Ishikawa (cell line): ENCODE results near the gene TMEM208.

Experiments used
- CEBPB ChIP-seq: IDR thresholded peaks from 2 replicates; pipeline ENCODE4 v1.6.1; 2012
- CREB1 ChIP-seq: IDR thresholded peaks from 2 replicates; pipeline ENCODE4 v1.6.1; 2012; ENCODE audit warnings: low read depth
- EGR1 ChIP-seq: IDR thresholded peaks from 2 replicates; pipeline ENCODE4 v1.6.1; 2012
- EP300 ChIP-seq: IDR thresholded peaks from 2 replicates; pipeline ENCODE4 v1.6.1; 2012; ENCODE audit warnings: borderline replicate concordance
- FOXM1 ChIP-seq: IDR thresholded peaks from 2 replicates; pipeline ENCODE4 v1.6.1; 2012; ENCODE audit warnings: low read depth, borderline replicate concordance
- NFIC ChIP-seq: IDR thresholded peaks from 2 replicates; pipeline ENCODE4 v1.6.1; 2012
- RAD21 ChIP-seq: IDR thresholded peaks from 2 replicates; pipeline ENCODE4 v1.6.1; 2012; ENCODE audit warnings: low read depth
- TAF1 ChIP-seq: IDR thresholded peaks from 2 replicates; pipeline ENCODE4 v1.6.1; 2012; ENCODE audit warnings: low read depth, mild to moderate bottlenecking
- TCF12 ChIP-seq: IDR thresholded peaks from 2 replicates; pipeline ENCODE4 v1.6.1; 2012; ENCODE audit warnings: low read depth
- TEAD4 ChIP-seq: IDR thresholded peaks from 2 replicates; pipeline ENCODE4 v1.6.1; 2012
- YY1 ChIP-seq: IDR thresholded peaks from 2 replicates; pipeline ENCODE4 v1.6.1; 2012; ENCODE audit warnings: low read depth
- ZBTB7A ChIP-seq: IDR thresholded peaks from 2 replicates; pipeline ENCODE4 v1.6.1; 2012; ENCODE audit warnings: low read depth
- TF ChIP-seq, protein P1 (sequence below): IDR thresholded peaks from 2 replicates; pipeline ENCODE4 v1.6.1; 2012; ENCODE audit warnings: low read depth, mild to moderate bottlenecking
- TF ChIP-seq, protein P2 (sequence below): IDR thresholded peaks from 2 replicates; pipeline ENCODE4 v1.6.1; 2012
- TF ChIP-seq, protein P3 (sequence below): IDR thresholded peaks from 2 replicates; pipeline ENCODE4 v1.6.1; 2012

Gene TMEM208

DNA sequence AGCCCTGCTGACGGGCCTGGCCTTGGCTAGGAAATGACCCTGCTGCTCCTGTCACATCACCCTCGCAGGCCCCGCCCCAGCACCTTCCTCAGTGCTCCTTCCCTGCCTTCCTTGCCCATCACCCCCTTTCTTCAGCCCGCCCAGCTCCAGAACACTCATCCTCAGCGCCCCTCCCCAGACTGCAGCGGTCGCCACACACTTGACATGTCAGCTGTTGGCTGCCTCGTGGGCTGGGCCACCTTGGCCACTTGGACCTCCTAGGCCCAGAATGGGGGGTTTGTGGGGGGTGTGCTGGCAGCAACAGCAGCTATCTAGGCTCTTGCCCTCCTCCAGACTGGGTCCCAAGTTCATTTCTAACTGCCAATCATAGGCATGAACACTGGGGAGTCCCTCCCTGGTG is 17.4 kb upstream of the TMEM208 start:
- no peak for TF ChIP-seq TEAD4
- TF ChIP-seq, protein P1, sequence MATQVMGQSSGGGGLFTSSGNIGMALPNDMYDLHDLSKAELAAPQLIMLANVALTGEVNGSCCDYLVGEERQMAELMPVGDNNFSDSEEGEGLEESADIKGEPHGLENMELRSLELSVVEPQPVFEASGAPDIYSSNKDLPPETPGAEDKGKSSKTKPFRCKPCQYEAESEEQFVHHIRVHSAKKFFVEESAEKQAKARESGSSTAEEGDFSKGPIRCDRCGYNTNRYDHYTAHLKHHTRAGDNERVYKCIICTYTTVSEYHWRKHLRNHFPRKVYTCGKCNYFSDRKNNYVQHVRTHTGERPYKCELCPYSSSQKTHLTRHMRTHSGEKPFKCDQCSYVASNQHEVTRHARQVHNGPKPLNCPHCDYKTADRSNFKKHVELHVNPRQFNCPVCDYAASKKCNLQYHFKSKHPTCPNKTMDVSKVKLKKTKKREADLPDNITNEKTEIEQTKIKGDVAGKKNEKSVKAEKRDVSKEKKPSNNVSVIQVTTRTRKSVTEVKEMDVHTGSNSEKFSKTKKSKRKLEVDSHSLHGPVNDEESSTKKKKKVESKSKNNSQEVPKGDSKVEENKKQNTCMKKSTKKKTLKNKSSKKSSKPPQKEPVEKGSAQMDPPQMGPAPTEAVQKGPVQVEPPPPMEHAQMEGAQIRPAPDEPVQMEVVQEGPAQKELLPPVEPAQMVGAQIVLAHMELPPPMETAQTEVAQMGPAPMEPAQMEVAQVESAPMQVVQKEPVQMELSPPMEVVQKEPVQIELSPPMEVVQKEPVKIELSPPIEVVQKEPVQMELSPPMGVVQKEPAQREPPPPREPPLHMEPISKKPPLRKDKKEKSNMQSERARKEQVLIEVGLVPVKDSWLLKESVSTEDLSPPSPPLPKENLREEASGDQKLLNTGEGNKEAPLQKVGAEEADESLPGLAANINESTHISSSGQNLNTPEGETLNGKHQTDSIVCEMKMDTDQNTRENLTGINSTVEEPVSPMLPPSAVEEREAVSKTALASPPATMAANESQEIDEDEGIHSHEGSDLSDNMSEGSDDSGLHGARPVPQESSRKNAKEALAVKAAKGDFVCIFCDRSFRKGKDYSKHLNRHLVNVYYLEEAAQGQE, result no peak
- no peak for TF ChIP-seq TAF1
- TF ChIP-seq, protein P2, sequence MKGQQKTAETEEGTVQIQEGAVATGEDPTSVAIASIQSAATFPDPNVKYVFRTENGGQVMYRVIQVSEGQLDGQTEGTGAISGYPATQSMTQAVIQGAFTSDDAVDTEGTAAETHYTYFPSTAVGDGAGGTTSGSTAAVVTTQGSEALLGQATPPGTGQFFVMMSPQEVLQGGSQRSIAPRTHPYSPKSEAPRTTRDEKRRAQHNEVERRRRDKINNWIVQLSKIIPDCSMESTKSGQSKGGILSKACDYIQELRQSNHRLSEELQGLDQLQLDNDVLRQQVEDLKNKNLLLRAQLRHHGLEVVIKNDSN, result no peak
- no peak for TF ChIP-seq YY1
- TF ChIP-seq RAD21, result no peak
- no peak for TF ChIP-seq EGR1
- TF ChIP-seq, protein P3, sequence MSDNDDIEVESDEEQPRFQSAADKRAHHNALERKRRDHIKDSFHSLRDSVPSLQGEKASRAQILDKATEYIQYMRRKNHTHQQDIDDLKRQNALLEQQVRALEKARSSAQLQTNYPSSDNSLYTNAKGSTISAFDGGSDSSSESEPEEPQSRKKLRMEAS, result no peak
- TF ChIP-seq NFIC, result no peak
- TF ChIP-seq EP300, result no peak

DNA sequence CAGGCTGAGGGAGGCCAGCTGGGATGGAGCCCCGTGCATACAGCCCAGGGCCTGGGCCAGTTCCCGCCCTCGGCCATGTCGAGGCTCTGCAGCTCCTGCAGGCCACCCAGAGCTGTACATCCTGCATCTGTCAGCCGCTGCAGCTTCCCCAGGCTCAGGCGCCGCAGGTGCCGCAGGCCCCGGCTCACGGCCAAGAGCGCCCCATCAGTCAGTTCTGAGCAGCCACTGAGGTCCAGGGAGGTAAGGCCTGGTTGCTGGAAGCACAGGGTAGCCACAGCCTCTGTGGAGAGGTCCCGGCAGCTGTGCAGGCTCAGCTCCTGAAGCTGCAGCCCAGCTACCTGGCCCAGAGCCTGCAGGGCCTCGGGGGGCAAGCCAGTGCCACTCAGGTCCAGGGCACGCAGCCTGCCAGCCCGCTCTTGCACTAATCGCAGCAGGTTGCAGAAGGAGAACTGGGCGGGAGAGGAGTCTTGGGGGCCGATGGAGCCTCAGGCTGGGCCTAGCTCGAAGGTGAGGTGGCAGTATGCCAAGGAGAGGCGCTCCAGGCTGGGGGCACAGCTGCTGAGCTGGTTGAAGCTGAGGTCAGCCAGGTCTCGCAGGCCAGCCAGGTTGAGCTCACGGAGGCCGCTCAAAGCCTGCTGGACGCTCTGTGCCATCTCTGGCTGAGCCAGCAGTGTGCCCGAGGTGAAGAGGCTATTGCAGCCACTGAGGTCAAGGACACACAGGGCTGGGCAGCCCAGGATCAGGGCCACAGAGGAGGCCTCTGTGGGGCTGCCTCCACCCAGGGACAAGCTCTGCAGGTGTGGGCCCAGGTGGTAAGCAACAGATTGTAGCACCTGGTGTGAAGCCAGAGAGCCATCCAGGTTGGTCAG is 16.6 kb upstream of the TMEM208 start:
- TF ChIP-seq FOXM1 (no peak), CREB1 (no peak), TCF12 (no peak), EP300 (no peak), CEBPB (no peak)
- TF ChIP-seq, protein P2, result no peak

DNA sequence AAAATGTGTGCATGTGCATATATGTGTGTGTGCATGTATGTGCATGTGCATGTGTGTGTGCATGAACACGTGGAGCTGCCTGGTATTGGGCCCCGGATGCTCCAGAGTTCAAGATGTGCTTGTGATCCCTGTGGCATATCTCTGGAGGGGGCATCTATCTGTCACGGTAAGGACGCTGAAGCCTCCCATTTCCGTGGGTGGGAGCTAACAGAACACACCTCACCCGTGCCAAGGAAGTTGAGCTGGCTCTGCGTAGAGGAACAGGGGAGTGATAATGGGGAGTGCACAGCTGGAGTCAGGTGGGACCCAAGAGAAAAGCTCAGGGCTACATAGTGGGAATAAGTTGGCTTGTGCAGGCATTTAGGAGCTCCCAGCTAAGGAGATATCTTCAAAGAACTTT is 15.3 kb upstream of the TMEM208 start:
- TF ChIP-seq TCF12, result no peak
- TF ChIP-seq NFIC, result no peak
- TF ChIP-seq, protein P3, result no peak
- TF ChIP-seq, protein P1, result no peak
- no peak for TF ChIP-seq FOXM1
- TF ChIP-seq, protein P2, result no peak
- no peak for TF ChIP-seq CREB1
- no peak for TF ChIP-seq EP300
- TF ChIP-seq TEAD4, result no peak
- no peak for TF ChIP-seq RAD21

DNA sequence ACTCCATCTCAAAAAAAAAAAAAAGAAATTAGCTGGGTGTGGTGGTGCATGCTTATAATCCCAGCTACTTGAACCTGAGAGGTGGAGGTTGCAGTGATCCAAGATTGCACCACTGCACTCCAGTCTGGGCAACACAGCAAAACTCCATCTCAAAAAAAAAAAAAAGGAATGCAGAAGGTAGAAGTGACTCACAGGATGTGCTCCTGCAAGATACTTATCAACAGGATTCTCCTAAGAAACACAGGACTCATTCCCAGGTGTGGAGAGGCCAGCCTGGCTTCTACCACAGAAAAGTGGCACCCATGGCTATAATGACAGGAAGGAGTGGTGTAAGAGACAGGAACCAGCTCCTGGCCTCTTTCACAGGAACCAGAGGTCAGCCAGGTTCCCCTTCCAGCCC is 14.2 kb upstream of the TMEM208 start:
- TF ChIP-seq CEBPB (no peak), TAF1 (no peak), ZBTB7A (no peak)
- TF ChIP-seq, protein P1, result no peak
